ENCODE results near the gene USP12.

- no peak for TF ChIP-seq CTCF (IDR thresholded peaks at IDR 0.05)
- TF ChIP-seq EP300 (IDR thresholded peaks at IDR 0.05), result no peak
Measured at GRCh38 chr13:27211771-27212364, 40.3 kb upstream of the USP12 start.

Data from tibial nerve (tissue), 4 donors.